SKM-1 (cell line): Measurements from ENCODE around the gene TESK2.
"Not testable (repeated sequence)": the region's sequence is repeated elsewhere in the genome, so short reads cannot be mapped to it uniquely, and the experiment has no call there.

Experiments used
- DNase-seq: peaks from one replicate; lab custom pipeline; 2025; ENCODE audit not compliant: unreplicated experiment; lab: John Stamatoyannopoulos, UW

Gene TESK2

GRCh38 chr1:45490626-45491486 is at the start of gene TESK2:
TSS of gene TESK2 (minus strand) at chr1:45491163. CDS start at chr1:45457785, 33,378 bp downstream.
- peak; percentile 99 for DNase-seq

- DNase-seq = no peak
These were observed 45.9 kb upstream of the TESK2 start for GRCh38 chr1:45536886-45537285.

- DNase-seq = no peak
These were observed 45.2 kb upstream of the TESK2 start for GRCh38 chr1:45535988-45536766.

GRCh38 chr1:45531873-45532272 is 40.9 kb upstream of the TESK2 start:
- DNase-seq = no peak

- DNase-seq = no peak
These were observed 39.7 kb upstream of the TESK2 start for GRCh38 chr1:45530632-45531135.

GRCh38 chr1:45526135-45526644 is 35.2 kb upstream of the TESK2 start:
- DNase-seq = no peak

GRCh38 chr1:45523975-45524374 is 33.0 kb upstream of the TESK2 start:
- not testable (repeated sequence) for DNase-seq

GRCh38 chr1:45523516-45523915 is 32.6 kb upstream of the TESK2 start:
- DNase-seq = not testable (repeated sequence)

GRCh38 chr1:45522324-45523104 is 31.6 kb upstream of the TESK2 start:
- DNase-seq = no peak

- peak; percentile 89 for DNase-seq
These were observed 30.7 kb upstream of the TESK2 start, which contains the start of gene PRDX1 for GRCh38 chr1:45521413-45522323. TSS of gene PRDX1 (minus strand) at chr1:45521884. CDS start at chr1:45519043, 2,841 bp downstream.

- DNase-seq = not testable (repeated sequence)
These were observed 28.8 kb upstream of the TESK2 start for GRCh38 chr1:45519774-45520173.

GRCh38 chr1:45518910-45519309 is 27.9 kb upstream of the TESK2 start:
- DNase-seq = no peak

- DNase-seq = not testable (repeated sequence)
These were observed 27.4 kb upstream of the TESK2 start for GRCh38 chr1:45518366-45518765.

GRCh38 chr1:45516465-45516864 is 25.5 kb upstream of the TESK2 start:
- no peak for DNase-seq

GRCh38 chr1:45516036-45516435 is 25.1 kb upstream of the TESK2 start:
- DNase-seq = no peak

- not testable (repeated sequence) for DNase-seq
These were observed 22.7 kb upstream of the TESK2 start for GRCh38 chr1:45513532-45514260.

GRCh38 chr1:45512641-45513054 is 21.7 kb upstream of the TESK2 start:
- DNase-seq = peak; percentile 54

GRCh38 chr1:45510972-45511527 is 20.1 kb upstream of the TESK2 start:
- DNase-seq = no peak
